ENCODE results near the gene POMT1.

The POMT1 gene

DNA sequence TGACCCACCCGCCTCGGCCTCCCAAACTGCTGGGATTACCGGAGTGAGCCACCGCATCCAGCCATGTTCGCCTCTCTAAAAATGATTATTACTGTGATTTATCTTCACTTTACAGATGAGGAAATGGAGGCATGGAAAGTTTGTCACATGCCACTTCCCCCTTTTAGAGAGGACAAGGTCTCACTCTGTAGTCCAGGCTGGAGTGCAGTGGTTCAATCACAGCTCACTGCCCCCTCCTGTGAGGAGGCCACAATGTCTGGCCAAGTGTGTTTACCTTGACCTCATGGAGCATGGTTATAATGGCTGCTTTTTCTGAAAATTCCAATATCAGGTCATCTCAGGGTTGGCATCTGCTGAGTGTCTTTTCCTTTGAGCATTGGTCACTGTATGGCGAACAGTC, 49.3 kb downstream of the POMT1 start:
- H3K4me3 ChIP-seq (ENCODE audit: control insufficient read depth, low read depth, low read length): no peak overlapping the region
- no peak for TF ChIP-seq CTCF (IDR thresholded peaks at IDR 0.05; ENCODE audit: control insufficient read depth, insufficient read depth, low read depth, low read length, missing control alignments)
- DNase-seq (ENCODE audit: low read depth): no peak

DNA sequence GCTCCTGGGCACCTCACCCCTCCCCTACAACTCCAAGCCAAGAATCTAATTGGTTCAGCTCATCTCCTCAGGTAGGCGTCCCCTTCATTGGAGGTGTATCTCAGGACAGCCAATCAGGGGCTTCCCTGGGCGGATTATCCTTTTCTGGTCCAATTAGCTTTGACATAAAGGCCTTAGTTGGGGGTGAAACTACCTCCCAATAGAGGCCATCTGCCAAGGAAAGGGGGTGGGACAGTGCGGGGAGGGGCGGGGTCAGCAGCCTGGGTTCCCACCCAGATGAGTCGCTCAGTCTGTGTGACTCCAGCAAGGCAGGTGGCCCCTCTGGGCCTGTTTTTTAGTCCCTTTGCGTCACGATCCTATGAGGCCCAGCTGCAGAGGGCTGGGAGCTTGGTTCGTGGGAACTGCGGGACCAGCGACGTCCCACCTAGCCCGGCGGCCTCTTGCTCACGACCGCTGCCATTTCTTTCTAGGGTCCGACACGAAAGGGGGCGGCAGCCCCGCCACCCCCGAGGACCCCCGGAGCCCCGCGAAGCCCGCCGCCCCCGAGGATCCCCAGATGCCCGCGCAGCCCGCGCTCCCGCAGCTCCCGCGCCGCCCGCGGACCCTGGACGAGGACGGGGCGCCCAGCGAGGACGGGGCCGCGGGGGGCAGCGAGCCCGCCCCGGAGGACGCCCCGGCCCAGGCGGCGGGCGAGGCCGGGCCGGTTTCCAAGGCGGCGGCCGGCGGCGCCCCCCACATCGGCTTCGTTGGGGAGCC, 51.5 kb downstream of the POMT1 start:
- H3K4me3 ChIP-seq (ENCODE audit: control insufficient read depth, low read depth, low read length): no peak overlapping the region
- no peak for TF ChIP-seq CTCF (IDR thresholded peaks at IDR 0.05; ENCODE audit: control insufficient read depth, insufficient read depth, low read depth, low read length, missing control alignments)
- no peak for DNase-seq (ENCODE audit: low read depth)

- TF ChIP-seq CTCF (IDR thresholded peaks at IDR 0.05; ENCODE audit: control insufficient read depth, insufficient read depth, low read depth, low read length, missing control alignments): no peak
- H3K4me3 ChIP-seq (ENCODE audit: control insufficient read depth, low read depth, low read length): no peak overlapping the region
- no peak for DNase-seq (ENCODE audit: low read depth)
Measured at GRCh38 chr9:131554843-131555351, 52.2 kb downstream of the POMT1 start.

GRCh38 chr9:131555841-131556673, 53.3 kb downstream of the POMT1 start:
- DNase-seq (ENCODE audit: low read depth): no peak
- TF ChIP-seq CTCF (IDR thresholded peaks at IDR 0.05; ENCODE audit: control insufficient read depth, insufficient read depth, low read depth, low read length, missing control alignments): no peak
- no peak overlapping the region for H3K4me3 ChIP-seq (ENCODE audit: control insufficient read depth, low read depth, low read length)

DNA sequence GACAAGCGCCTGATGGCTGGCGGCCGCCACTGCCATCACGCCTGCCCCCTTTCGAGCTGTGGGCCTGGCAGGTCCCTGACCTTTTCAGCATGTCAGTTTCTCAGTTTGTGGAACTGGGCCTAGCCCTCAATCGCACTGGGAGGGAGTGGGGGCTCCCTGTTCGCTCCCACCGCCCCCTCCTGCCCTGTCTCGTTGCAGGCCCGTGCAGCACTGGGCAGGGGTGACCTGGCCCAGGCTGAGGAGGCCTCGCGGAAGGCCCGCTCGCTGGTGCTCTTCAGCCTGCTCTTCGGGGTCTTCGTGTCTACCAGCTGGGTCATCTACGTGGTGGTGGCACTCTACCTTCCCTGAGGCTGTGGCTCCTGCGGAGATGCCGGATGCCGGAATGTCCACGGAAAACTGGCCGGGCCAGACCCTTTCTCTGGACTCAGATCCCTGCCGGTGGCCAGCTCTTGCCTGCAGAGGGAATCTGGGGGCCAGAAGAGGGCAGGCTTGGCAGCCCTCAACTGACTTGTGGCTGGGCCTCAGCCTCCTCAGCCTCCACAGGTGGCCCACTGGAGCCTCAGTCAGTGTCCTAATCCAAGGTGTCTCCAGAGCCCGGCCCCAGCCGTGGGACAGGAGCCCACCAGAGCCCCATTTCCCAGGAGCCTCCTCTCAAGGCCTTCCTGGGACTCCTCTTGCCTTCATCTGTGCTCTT, 55.3 kb downstream of the POMT1 start:
- TF ChIP-seq CTCF (IDR thresholded peaks at IDR 0.05; ENCODE audit: control insufficient read depth, insufficient read depth, low read depth, low read length, missing control alignments): no peak
- no peak overlapping the region for H3K4me3 ChIP-seq (ENCODE audit: control insufficient read depth, low read depth, low read length)
- no peak for DNase-seq (ENCODE audit: low read depth)

DNA sequence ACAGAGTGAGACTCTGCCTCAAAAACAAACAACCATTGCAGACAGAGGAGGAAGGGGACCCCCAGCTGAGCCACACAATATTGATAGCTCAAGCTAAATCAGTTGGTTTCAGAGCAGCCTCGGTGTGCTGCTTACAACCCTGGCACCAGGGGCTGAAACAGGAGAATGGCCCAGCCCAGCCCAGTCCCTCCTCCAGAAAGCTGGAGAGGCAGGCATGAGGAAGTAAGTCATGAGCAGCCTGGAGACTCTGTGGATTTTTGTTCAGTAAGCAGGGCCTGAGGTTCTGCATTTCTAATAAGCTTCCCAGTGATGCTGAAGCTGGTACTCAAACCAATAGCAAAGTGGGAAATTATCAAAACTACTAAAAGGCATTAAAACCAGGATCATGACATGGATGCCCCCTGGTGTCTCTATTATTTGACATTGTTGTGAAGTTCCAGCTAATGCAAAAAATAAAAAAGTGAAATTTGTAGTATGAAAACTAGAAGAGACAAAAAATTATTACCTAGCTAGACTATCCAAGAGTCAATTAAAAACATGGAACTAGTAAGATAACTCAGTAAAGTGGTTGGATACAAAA, 56.8 kb downstream of the POMT1 start:
- no peak for DNase-seq (ENCODE audit: low read depth)
- no peak for TF ChIP-seq CTCF (IDR thresholded peaks at IDR 0.05; ENCODE audit: control insufficient read depth, insufficient read depth, low read depth, low read length, missing control alignments)

More for the DNA sequence above, 56.8 kb downstream of the POMT1 start:
- no peak overlapping the region for H3K4me3 ChIP-seq (ENCODE audit: control insufficient read depth, low read depth, low read length)
